Gastrocnemius medialis (tissue), 4 donors: ENCODE data around the gene NOL11. TPM values are rescaled to one million over a fixed set of nuclear protein-coding genes. Genes with fewer than 3 reads are reported as not detected.

Source experiments
- ATAC-seq, 2 donors: fragments of 150-250 bp; one replicate each; pipeline ENCODE4 v1.9.1; 2016
- DNase-seq, 2 donors: peaks; one replicate each; pipeline ENCODE4 v3.0.0-alpha.2; 2019
- H3K27ac ChIP-seq, 4 donors: fragments of 200-600 bp; sonication (generic); 1 replicate in 1 of 4; 2 replicates in 3 of 4; pipeline ENCODE4 v1.5.1; 2016 to 2018; ENCODE audit warnings: mild to moderate bottlenecking in 2 of 4, moderate library complexity in 1 of 4
- H3K27me3 ChIP-seq, 3 donors: fragments of 200-600 bp; sonication (generic) in 2 of 3; 1 replicate in 1 of 3; 2 replicates in 2 of 3; pipeline versions ENCODE4 v1.5.1 to v1.6.0; 2016 to 2019; ENCODE audit warnings: mild to moderate bottlenecking in 1 of 3, moderate library complexity in 1 of 3
- H3K36me3 ChIP-seq, 2 donors: fragments of 200-600 bp; sonication (generic) in 1 of 2; one replicate each; pipeline ENCODE4 v1.5.1; 2017 to 2018
- H3K4me1 ChIP-seq, 2 donors: fragments of 200-600 bp; sonication (generic) in 1 of 2; one replicate each; pipeline ENCODE4 v1.5.1; 2016 to 2017; ENCODE audit warnings: mild to moderate bottlenecking in 2 of 2
- H3K4me3 ChIP-seq, 4 donors: fragments of 200-600 bp; sonication (generic) in 3 of 4; 1 replicate in 1 of 4; 2 replicates in 3 of 4; pipeline ENCODE4 v1.5.1; 2016 to 2019; ENCODE audit warnings: mild to moderate bottlenecking in 2 of 4
- H3K9me3 ChIP-seq, 3 donors: fragments of 200-600 bp; sonication (generic) in 2 of 3; 1 replicate in 1 of 3; 2 replicates in 2 of 3; pipeline ENCODE4 v1.5.1; 2016 to 2019
- CTCF ChIP-seq, 5 experiments: fragments of 450-650 bp in 3 of 5; fragments of 200-600 bp in 2 of 5; sonication (generic) in 2 of 5; IDR thresholded peaks in 4 of 5; conservative IDR thresholded peaks in 1 of 5; 1 replicate in 4 of 5; 2 replicates in 1 of 5; pipeline ENCODE4 v1.5.1; 2016 to 2019; ENCODE audit warnings: antibody characterized with exemption in 5 of 5, mild to moderate bottlenecking in 3 of 5, moderate library complexity in 3 of 5
- POLR2A ChIP-seq, 2 donors: fragments of 450-650 bp; IDR thresholded peaks; one replicate each; pipeline ENCODE4 v1.6.1; 2017; ENCODE audit warnings: antibody characterized with exemption in 2 of 2, mild to moderate bottlenecking in 2 of 2, moderate library complexity in 2 of 2
- in situ Hi-C, 4 donors: fragments of 200-750 bp; cut with MboI; loops; one replicate each; pipeline versions ENCODE4 v1.15.0 to v1.8.0; 2017; ENCODE audit warnings: low sequenced_read_pairs in 4 of 4
- intact Hi-C: fragments of 100-400 bp; cut with DNase I; formaldehyde crosslinking; loops from one replicate; pipeline ENCODE4 v1.15.1; 2023; ENCODE audit warnings: low total_unique reads
- total RNA-seq, 4 donors: library from RNA; depleted of rRNA; stranded (reverse); fragments of >200 nt; gene quantifications; one replicate each; pipeline versions ENCODE4 v1.1.0 to v1.2.3, GENCODE V29; 2016

NOL11 gene
- total RNA-seq: 10 to 100 TPM; 22.2 to 40.9 (median 36.4) TPM

GRCh38 chr17:67717624-67718324, at the start of gene NOL11:
NOL11 (plus strand) TSS chr17:67717936; CDS start chr17:67717948, 12 bp downstream.
- H3K4me3 ChIP-seq: peak within 1 kb of the TSS; percentile 68 to 98 (median 78)
- ATAC-seq (peak; percentile 98), DNase-seq (peak; percentile 97 to 98)
- H3K4me1 ChIP-seq: peaks cover 20 to 23% of the 10 kb centered on the region in 2 donors
- in situ Hi-C loops: loop anchor here in 2 of 4 donors (5.0 to 10.0 kb wide), 2 partner anchors 107 to 110 kb away; partner anchors contain the start of gene BPTF (in 2 of the 2)
- TF ChIP-seq CTCF (IDR thresholded peaks at IDR 0.05 in 4 of 5, conservative IDR thresholded peaks at IDR 0.05 in 1 of 5): peak; percentile 89 to 98 (median 93)
- TF ChIP-seq POLR2A (IDR thresholded peaks at IDR 0.05): peak; percentile 63 to 71
- no peaks in the 10 kb centered on the region for H3K27me3 ChIP-seq
- H3K36me3 ChIP-seq: peaks cover 0 to 33% of the 10 kb centered on the region in 2 donors
- intact Hi-C loops: loop anchor here (1.0 to 10.0 kb wide), 2 partner anchors 108 to 317 kb away; partner anchors contain the start of genes BPTF and KPNA2
- H3K9me3 ChIP-seq: no peaks in the 10 kb centered on the region
- H3K27ac ChIP-seq: peak within 1 kb of the TSS; percentile 83 to 92 (median 86)

GRCh38 chr17:67671493-67671892, 46.2 kb upstream of the NOL11 start:
- TF ChIP-seq POLR2A (IDR thresholded peaks at IDR 0.05) (no peak), CTCF (IDR thresholded peaks at IDR 0.05 in 4 of 5, conservative IDR thresholded peaks at IDR 0.05 in 1 of 5) (no peak)
- Histone ChIP-seq H3K9me3 (no peaks in the 10 kb centered on the region), H3K36me3 (no peaks in the 10 kb centered on the region), H3K4me1 (peaks cover 0 to 5% of the 10 kb centered on the region in 2 donors), H3K27me3 (no peaks in the 10 kb centered on the region), H3K4me3 (no peak overlapping the region), H3K27ac (no peak overlapping the region)
- intact Hi-C loops (no loop called here), in situ Hi-C loops (no loop called here)
- ATAC-seq (peak in 1 of 2 donors; percentile 42), DNase-seq (peak in 1 of 2 donors; percentile 7)

- TF ChIP-seq CTCF (IDR thresholded peaks at IDR 0.05 in 4 of 5, conservative IDR thresholded peaks at IDR 0.05 in 1 of 5) (no peak), POLR2A (IDR thresholded peaks at IDR 0.05) (no peak)
- Histone ChIP-seq H3K9me3 (no peaks in the 10 kb centered on the region), H3K27ac (no peak overlapping the region), H3K36me3 (no peaks in the 10 kb centered on the region), H3K4me3 (no peak overlapping the region), H3K4me1 (peaks cover 0 to 5% of the 10 kb centered on the region in 2 donors), H3K27me3 (no peaks in the 10 kb centered on the region)
- no peak for DNase-seq
- intact Hi-C loops (no loop called here), in situ Hi-C loops (no loop called here)
- ATAC-seq: no peak
Measured at GRCh38 chr17:67672592-67673335, 45.0 kb upstream of the NOL11 start.

GRCh38 chr17:67675481-67675880, 42.3 kb upstream of the NOL11 start:
- DNase-seq (no peak), ATAC-seq (no peak)
- intact Hi-C loops (no loop called here), in situ Hi-C loops (loop anchor here in 1 of 4 donors (25.0 kb wide), 1 partner anchor 188 kb away; no protein-coding TSS in a partner anchor)
- no peak for TF ChIP-seq POLR2A (IDR thresholded peaks at IDR 0.05)
- TF ChIP-seq CTCF (IDR thresholded peaks at IDR 0.05 in 4 of 5, conservative IDR thresholded peaks at IDR 0.05 in 1 of 5): no peak
- Histone ChIP-seq H3K36me3 (no peaks in the 10 kb centered on the region), H3K4me3 (no peak overlapping the region), H3K27ac (no peak overlapping the region), H3K27me3 (no peaks in the 10 kb centered on the region), H3K4me1 (peaks cover 0 to 5% of the 10 kb centered on the region in 2 donors), H3K9me3 (no peaks in the 10 kb centered on the region)
